Embryonic facial prominence (tissue), 1 donor: ENCODE results near the gene STRC.
"Not testable (repeated sequence)": the region's sequence is repeated elsewhere in the genome, so short reads cannot be mapped to it uniquely, and the experiment has no call there.

Experiments used
- DNase-seq: peaks from one replicate; pipeline ENCODE4 v3.0.0-alpha.2; 2016; ENCODE audit errors: extremely low spot score

Gene STRC

GRCh38 chr15:43563793-43564192, 54.8 kb downstream of the STRC start:
- not testable (repeated sequence) for DNase-seq

- not testable (repeated sequence) for DNase-seq
These were observed 55.8 kb downstream of the STRC start for GRCh38 chr15:43562753-43563152.

- DNase-seq = no peak
These were observed 65.6 kb downstream of the STRC start for GRCh38 chr15:43552986-43553385.

GRCh38 chr15:43552256-43552655, 66.3 kb downstream of the STRC start:
- DNase-seq = no peak

GRCh38 chr15:43550527-43551363, 67.9 kb downstream of the STRC start:
- no peak for DNase-seq
